Stimulated activated memory B cell treated with anti-CD40 and anti-IgM and Interleukin-4, amounts not matched to agents 10 μg/mL and 1 μg/mL and 100 μg/mL, for 72 hours (primary cell): ENCODE results near the gene PDE2A.

ENCODE experiments used
- ATAC-seq: fragments of 150-1000 bp; cut with Tn5 transposase; 2 replicates; pipeline ENCODE4 v1.10.0; 2021
- H3K27ac Mint-ChIP-seq: one replicate; pipeline ENCODE4 v1.8.0; 2022; ENCODE audit warnings: mild to moderate bottlenecking, mixed read lengths
- H3K27me3 Mint-ChIP-seq: one replicate; pipeline ENCODE4 v1.8.0; 2022; ENCODE audit warnings: mixed read lengths
- H3K36me3 Mint-ChIP-seq: one replicate; pipeline ENCODE4 v1.8.0; 2022; ENCODE audit warnings: mixed read lengths
- H3K4me1 Mint-ChIP-seq: one replicate; pipeline ENCODE4 v1.8.0; 2022; ENCODE audit warnings: mixed read lengths
- H3K4me3 Mint-ChIP-seq: one replicate; pipeline ENCODE4 v1.8.0; 2022; ENCODE audit warnings: mild to moderate bottlenecking, moderate library complexity, mixed read lengths
- H3K9me3 Mint-ChIP-seq: one replicate; pipeline ENCODE4 v1.8.0; 2022; ENCODE audit warnings: mixed read lengths

PDE2A gene

GRCh38 chr11:72551571-72551970 is 122.7 kb downstream of the PDE2A start:
- no peak for ATAC-seq
- Mint-ChIP-seq H3K27me3 (peaks cover 61% of the 10 kb centered on the region), H3K4me1 (no peaks in the 10 kb centered on the region), H3K9me3 (no peaks in the 10 kb centered on the region), H3K27ac (no peak overlapping the region), H3K4me3 (no peak overlapping the region), H3K36me3 (no peaks in the 10 kb centered on the region)

DNA sequence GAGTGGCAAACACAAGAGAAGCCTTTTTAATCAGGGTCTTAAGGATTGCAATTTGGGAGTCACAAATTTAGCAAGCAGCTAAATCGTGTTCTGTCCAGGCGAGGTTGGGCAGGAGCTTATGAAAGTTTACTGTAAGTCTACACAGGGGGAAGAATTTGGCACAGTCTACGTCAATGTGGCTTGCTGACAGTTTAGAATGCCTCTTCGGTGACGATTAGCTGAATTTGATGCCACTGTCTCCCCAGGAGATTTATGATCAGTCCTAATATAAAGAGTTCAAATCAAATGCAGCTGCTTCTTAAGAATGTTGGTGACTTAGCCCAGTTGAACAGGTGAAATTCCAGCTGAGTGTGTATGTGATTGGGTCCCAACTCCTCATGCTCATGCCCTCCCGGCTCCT is 125.8 kb downstream of the PDE2A start:
- Mint-ChIP-seq H3K4me1 (no peaks in the 10 kb centered on the region), H3K27me3 (peaks cover 52% of the 10 kb centered on the region), H3K36me3 (no peaks in the 10 kb centered on the region), H3K4me3 (no peak overlapping the region), H3K27ac (no peak overlapping the region), H3K9me3 (no peaks in the 10 kb centered on the region)
- ATAC-seq: no peak

- no peak for ATAC-seq
- Mint-ChIP-seq H3K27ac (no peak overlapping the region), H3K9me3 (no peaks in the 10 kb centered on the region), H3K36me3 (no peaks in the 10 kb centered on the region), H3K4me1 (no peaks in the 10 kb centered on the region), H3K27me3 (peaks cover 37% of the 10 kb centered on the region), H3K4me3 (no peak overlapping the region)
These were observed 127.4 kb downstream of the PDE2A start for GRCh38 chr11:72546866-72547265.

DNA sequence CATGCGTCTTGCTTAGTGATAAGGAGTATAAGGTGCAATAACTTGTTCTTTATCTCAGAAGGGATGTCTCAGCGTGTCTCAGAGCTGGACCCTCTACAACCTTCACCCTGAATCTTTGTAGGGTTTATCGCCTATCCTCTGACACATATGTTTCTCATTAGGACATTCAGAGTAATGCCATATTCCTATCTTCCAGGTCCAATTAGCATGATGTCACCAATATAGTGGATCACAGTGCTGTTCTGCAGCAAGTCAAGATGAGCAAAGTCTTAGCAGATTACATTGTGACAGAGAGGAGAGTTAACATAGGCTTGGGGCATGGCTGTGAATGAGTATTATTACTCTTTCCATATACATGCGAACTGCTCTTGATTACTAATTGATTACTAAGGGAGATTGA is 129.6 kb downstream of the PDE2A start:
- ATAC-seq: no peak
- Mint-ChIP-seq H3K36me3 (no peaks in the 10 kb centered on the region), H3K27ac (no peak overlapping the region), H3K4me1 (no peaks in the 10 kb centered on the region), H3K27me3 (peaks cover 26% of the 10 kb centered on the region), H3K9me3 (peaks cover 2% of the 10 kb centered on the region), H3K4me3 (no peak overlapping the region)

- Mint-ChIP-seq H3K27me3 (peaks cover 20% of the 10 kb centered on the region), H3K4me1 (no peaks in the 10 kb centered on the region), H3K27ac (no peak overlapping the region), H3K4me3 (no peak overlapping the region), H3K9me3 (peaks cover 2% of the 10 kb centered on the region), H3K36me3 (no peaks in the 10 kb centered on the region)
- ATAC-seq: peak; percentile 53
These were observed 130.2 kb downstream of the PDE2A start for GRCh38 chr11:72543849-72544542.

GRCh38 chr11:72541257-72541974 is 132.8 kb downstream of the PDE2A start:
- Mint-ChIP-seq H3K4me1 (no peaks in the 10 kb centered on the region), H3K27me3 (peaks cover 30% of the 10 kb centered on the region), H3K9me3 (peaks cover 2% of the 10 kb centered on the region), H3K36me3 (no peaks in the 10 kb centered on the region), H3K27ac (no peak overlapping the region), H3K4me3 (no peak overlapping the region)
- no peak for ATAC-seq

DNA sequence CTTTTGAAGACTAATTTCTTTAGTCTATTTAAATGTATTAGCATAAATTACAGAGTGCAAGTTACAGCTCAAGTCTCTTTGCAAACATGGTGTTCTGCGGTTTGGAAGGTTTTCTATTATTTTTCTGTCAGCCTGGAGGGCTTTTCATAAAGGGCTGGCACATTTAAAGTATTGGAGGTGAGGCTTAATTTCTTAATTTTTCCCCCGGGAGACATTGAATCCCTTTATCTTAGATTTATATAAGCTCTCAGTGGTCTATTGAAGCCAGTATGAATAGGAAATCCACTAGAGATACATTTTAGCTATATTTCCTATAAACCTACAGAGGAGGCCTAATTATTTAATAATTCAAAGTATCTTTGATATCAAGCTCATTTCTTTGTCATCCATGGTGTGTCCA is 137.2 kb downstream of the PDE2A start:
- Mint-ChIP-seq H3K4me3 (no peak overlapping the region), H3K4me1 (no peaks in the 10 kb centered on the region), H3K9me3 (peaks cover 2% of the 10 kb centered on the region), H3K27me3 (peaks cover 54% of the 10 kb centered on the region), H3K27ac (no peak overlapping the region), H3K36me3 (no peaks in the 10 kb centered on the region)
- ATAC-seq: no peak

DNA sequence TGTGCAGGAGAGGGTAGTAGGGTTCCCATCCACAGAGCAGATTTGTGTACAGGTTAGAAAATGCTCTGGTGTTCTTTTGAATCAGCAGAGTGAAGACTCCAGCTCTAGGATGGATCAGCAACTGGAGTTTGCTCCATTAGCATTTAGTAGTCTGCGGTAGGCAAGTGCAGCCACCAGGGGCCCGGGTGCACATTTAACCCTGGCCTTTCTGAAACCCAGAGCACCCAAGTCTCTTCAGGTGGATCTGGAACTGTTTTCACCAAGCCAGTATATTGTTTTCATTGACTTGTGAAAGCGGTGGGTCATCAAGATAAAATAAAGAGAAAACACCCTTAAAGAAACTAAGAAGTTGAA is 139.1 kb downstream of the PDE2A start:
- ATAC-seq: no peak
- H3K4me3 Mint-ChIP-seq: no peak overlapping the region
- H3K27me3 Mint-ChIP-seq: peaks cover 63% of the 10 kb centered on the region
- no peak overlapping the region for H3K27ac Mint-ChIP-seq
- no peaks in the 10 kb centered on the region for H3K4me1 Mint-ChIP-seq
- no peaks in the 10 kb centered on the region for H3K36me3 Mint-ChIP-seq
- H3K9me3 Mint-ChIP-seq: peaks cover 2% of the 10 kb centered on the region

DNA sequence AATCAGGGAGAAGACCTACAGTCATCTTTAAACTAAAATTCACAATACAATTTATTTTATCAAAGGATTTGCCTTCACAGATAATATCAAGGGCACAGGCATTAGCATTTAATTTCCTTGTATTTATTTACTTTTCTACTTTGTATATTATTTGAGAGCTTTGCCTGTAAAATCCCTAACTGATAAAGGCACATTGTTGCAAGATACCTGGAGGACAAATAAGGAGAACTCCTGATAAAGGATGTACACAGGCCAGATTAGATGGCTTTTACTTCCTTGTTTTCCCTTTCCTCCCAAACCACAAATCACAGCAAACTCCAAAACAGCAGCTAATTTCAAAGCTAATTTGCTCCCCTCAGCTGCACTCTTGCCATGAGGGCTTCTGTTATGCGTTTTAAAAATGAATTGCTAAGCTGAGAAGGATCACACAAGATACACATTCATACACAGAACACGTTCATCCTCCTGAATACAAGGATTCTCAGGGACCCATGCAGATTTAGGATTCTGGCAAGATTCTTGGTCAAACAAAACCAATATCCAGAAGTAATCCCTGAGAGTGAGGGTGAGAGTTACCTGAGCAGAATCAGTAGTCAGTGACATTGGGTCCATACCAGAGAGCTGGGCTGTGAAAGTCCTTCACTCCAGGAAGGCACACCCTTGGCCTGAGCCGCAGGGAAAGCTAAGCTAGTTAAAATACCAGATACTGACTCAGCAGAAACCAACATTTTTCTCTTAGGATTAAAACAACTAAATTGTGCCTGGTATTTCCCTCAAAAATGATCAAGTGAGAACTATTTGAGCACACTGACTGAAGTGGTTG is 139.6 kb downstream of the PDE2A start:
- Mint-ChIP-seq H3K9me3 (no peaks in the 10 kb centered on the region), H3K36me3 (no peaks in the 10 kb centered on the region), H3K4me1 (no peaks in the 10 kb centered on the region), H3K27ac (no peak overlapping the region), H3K27me3 (peaks cover 63% of the 10 kb centered on the region), H3K4me3 (no peak overlapping the region)
- ATAC-seq: no peak

- Mint-ChIP-seq H3K27me3 (peaks cover 26% of the 10 kb centered on the region), H3K4me1 (no peaks in the 10 kb centered on the region), H3K27ac (no peak overlapping the region), H3K9me3 (no peaks in the 10 kb centered on the region), H3K36me3 (no peaks in the 10 kb centered on the region), H3K4me3 (no peak overlapping the region)
- ATAC-seq: no peak
These were observed 145.2 kb downstream of the PDE2A start for GRCh38 chr11:72529068-72529467.

DNA sequence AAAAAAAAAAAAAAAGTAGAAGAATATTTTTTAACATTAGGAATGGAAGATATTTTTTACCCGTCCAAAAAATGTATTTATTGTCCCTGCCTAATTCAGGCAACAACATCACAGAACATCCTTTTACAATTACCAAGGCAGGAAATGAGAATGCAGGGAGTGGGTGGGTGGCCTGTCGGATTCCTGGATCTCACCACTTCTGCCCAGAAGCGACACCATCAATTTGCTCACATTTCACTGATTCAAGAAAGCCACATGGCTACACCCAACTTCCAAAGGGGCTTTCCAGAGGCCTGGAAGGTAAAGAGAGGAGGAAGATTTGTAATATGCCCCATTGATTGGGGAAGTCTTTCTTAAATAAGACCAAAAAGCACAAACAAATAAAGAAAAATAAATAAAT is 146.1 kb downstream of the PDE2A start:
- H3K9me3 Mint-ChIP-seq: no peaks in the 10 kb centered on the region
- H3K27me3 Mint-ChIP-seq: peaks cover 19% of the 10 kb centered on the region
- H3K27ac Mint-ChIP-seq: no peak overlapping the region
- H3K4me3 Mint-ChIP-seq: no peak overlapping the region
- H3K36me3 Mint-ChIP-seq: no peaks in the 10 kb centered on the region
- no peak for ATAC-seq
- no peaks in the 10 kb centered on the region for H3K4me1 Mint-ChIP-seq
